HG03469 (cell line): ENCODE measurements around the gene NOL9.

Experiments
- ATAC-seq: cut with Tn5 transposase; IDR thresholded peaks from one replicate; pipeline ENCODE4 v1.9.1; 2021; ENCODE audit warnings: mild to moderate bottlenecking, moderate library complexity, moderate number of reproducible peaks; ENCODE audit not compliant: unreplicated experiment

Gene NOL9

GRCh38 chr1:6528492-6528891 lies 25.8 kb downstream of the NOL9 start:
- ATAC-seq, result no peak

- ATAC-seq, result no peak
Observed at GRCh38 chr1:6526316-6526715, 28.0 kb downstream of the NOL9 start.

- no peak for ATAC-seq
Observed at GRCh38 chr1:6523566-6523965, 30.7 kb downstream of the NOL9 start.

GRCh38 chr1:6521536-6521935 lies 32.8 kb downstream of the NOL9 start:
- no peak for ATAC-seq

- no peak for ATAC-seq
Observed at GRCh38 chr1:6519935-6520671, 34.2 kb downstream of the NOL9 start.

- ATAC-seq, result no peak
Observed at GRCh38 chr1:6519491-6519934, 34.8 kb downstream of the NOL9 start.

- ATAC-seq, result no peak
Observed at GRCh38 chr1:6517435-6517851, 36.9 kb downstream of the NOL9 start.

- ATAC-seq, result no peak
Observed at GRCh38 chr1:6515771-6516170, 38.5 kb downstream of the NOL9 start.

GRCh38 chr1:6513320-6513801 lies 41.0 kb downstream of the NOL9 start:
- no peak for ATAC-seq

GRCh38 chr1:6512908-6513280 lies 41.4 kb downstream of the NOL9 start:
- ATAC-seq, result no peak

GRCh38 chr1:6512245-6512907 lies 41.9 kb downstream of the NOL9 start:
- ATAC-seq, result no peak

- no peak for ATAC-seq
Observed at GRCh38 chr1:6511561-6512244, 42.6 kb downstream of the NOL9 start.

GRCh38 chr1:6511056-6511455 lies 43.3 kb downstream of the NOL9 start:
- no peak for ATAC-seq

- ATAC-seq, result no peak
Observed at GRCh38 chr1:6510493-6510892, 43.8 kb downstream of the NOL9 start.

- no peak for ATAC-seq
Observed at GRCh38 chr1:6509919-6510291, 44.4 kb downstream of the NOL9 start.

- ATAC-seq, result no peak
Observed at GRCh38 chr1:6509220-6509918, 44.9 kb downstream of the NOL9 start.

GRCh38 chr1:6508816-6509189 lies 45.5 kb downstream of the NOL9 start:
- no peak for ATAC-seq

- ATAC-seq, result no peak
Observed at GRCh38 chr1:6508154-6508815, 46.0 kb downstream of the NOL9 start.

- no peak for ATAC-seq
Observed at GRCh38 chr1:6507461-6507911, 46.8 kb downstream of the NOL9 start.

GRCh38 chr1:6507037-6507428 lies 47.3 kb downstream of the NOL9 start:
- ATAC-seq, result no peak
